GM18499 (cell line): ENCODE data around the gene PPP1R14C.
"Not testable (repeated sequence)": the region's sequence is repeated elsewhere in the genome, so short reads cannot be mapped to it uniquely, and the experiment has no call there.

Experiments used
- ATAC-seq: cut with Tn5 transposase; IDR thresholded peaks from one replicate; pipeline ENCODE4 v1.9.1; 2021; ENCODE audit warnings: moderate number of reproducible peaks; ENCODE audit not compliant: insufficient read depth, unreplicated experiment

PPP1R14C gene

DNA sequence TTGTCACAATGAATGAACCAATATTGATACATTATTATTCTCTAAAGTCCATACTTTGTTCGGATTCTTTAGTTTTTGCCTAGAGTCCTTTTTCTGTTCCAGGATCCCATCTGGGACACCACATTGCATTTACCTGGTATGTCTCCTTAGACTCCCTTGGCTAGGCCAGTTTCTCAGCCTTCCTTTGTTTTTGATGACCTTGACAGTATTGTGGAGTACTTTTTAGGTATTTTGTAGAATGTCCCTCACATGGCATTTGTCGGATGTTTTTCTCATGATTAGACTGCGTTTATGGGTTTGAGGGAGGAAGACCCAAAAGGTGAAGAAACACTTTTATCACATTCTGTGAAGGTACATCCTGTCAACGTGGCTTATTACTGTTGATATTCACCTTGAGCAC lies 16.9 kb downstream of the PPP1R14C start:
- no peak for ATAC-seq

DNA sequence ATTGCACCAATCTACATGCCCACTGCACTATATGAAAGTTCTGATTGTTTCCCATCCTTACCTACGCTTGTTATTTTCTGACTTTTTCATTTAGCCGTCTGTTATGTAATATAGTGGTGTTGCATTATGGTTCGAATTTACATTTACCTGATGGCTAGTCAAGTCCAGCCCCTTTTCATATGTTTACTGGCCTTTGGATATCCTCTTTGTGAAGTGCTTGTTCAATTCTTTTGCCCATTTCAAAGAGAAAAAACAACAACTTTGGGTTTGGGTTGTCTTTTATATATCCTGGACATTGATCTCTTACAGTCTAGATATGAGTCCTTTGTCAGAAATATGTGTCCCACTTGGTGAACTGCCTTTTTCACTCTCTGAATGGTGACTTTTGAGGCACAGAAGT lies 21.1 kb downstream of the PPP1R14C start:
- ATAC-seq, result no peak

DNA sequence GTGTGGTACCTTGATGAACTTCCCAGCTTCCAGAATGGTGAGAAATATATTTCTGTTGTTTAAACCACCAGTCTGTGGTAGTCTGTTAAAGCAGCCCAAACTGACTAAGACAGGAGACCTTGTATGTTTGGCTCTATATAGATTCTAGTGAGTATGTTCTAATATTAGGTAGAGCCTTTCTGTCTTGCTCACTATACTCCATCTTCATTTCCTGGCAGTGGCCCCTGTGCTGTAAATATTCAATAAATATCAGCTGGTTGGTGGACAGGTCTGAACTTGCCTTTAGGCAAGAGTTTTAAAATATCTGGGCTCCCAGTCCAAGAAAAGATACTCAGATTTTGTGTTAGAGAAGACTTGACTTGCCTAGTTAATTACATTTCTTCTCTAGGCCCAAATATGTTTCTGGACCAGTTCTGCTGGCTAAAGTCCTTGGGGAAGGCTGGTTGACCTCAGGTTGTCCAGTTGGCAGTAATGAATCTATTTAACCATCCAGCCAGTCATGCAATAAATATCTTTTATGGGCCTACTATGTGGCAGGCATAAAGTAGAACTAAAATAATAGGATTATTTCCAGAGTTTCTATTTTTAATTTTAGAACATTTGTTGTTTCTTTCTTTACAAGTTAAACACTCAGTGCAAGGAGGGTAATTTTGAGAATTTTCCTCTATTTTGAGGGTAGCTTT lies 22.3 kb downstream of the PPP1R14C start:
- no peak for ATAC-seq

DNA sequence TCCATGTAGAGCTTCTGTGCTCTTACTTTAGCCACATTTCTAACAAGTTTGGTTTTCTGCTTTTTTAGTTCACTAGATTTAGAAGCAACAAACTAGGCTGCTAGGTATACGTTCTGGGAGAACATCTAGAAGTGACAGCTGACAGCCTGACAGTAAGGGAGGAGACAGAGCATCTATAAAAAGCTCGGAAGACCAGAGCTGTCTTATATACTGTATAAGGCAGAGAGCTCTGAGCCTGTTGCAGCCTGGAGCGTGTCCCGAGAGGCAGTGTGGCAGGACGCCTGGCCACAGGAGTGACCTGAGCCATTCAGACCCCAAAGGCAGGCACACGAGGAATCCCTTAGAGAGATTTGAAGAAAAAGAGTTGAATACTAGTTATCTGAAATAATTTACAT lies 24.6 kb downstream of the PPP1R14C start:
- no peak for ATAC-seq

DNA sequence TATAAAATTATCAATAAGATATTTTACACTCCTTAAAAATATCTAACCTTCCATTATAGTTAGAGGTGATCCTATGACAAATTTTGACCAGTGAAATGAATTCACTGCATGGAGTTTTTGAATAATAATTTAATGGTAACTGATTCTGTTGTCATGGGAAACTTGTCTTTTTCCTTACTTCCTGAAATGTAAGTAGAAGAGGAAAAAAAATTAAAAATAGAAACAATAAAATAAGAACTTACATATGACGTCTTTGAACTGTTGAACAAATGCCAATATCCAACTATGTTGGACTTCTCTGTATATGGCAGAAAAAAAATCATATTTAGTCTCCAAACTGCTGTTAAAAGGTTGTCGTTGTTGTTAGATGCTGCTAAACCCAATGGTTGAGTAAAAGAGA lies 26.3 kb downstream of the PPP1R14C start:
- ATAC-seq, result no peak

DNA sequence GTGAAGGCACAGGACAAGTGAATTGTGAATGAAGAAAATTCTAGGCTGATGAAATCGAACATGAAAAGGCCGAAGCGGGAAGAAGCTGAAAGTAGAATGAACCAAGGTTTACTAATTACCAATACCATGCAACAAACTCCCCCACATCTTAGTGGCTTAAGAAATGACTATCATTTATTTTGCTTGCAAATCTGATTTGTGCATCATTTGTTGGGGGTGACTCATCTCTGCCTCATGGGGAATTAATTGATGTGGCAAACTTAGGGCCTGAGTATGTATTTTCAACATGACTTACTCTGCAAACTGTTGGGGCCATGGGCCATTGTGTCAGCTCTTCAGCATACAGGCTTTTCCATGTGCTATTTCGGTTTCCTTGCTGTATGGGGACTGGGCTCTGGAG lies 26.8 kb downstream of the PPP1R14C start:
- ATAC-seq, result no peak

DNA sequence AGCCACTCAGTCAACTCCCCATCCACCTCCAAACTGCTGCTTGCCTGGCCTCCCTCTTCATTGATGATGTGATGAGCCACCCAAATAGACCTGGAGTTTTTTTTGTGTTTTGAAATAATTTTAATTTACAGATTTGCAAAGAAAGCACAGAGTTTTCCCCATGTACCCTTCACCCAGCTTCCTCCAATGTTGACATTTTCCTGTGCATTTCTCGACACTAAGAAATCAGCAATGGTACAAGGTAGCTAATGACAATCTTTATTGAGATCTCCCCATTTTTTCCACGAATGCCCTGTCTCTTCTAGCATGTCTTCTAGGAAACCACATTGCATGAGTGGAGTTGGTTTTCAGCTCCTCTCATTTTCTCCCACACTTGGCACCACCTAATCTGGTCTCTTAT lies 30.1 kb downstream of the PPP1R14C start:
- no peak for ATAC-seq

DNA sequence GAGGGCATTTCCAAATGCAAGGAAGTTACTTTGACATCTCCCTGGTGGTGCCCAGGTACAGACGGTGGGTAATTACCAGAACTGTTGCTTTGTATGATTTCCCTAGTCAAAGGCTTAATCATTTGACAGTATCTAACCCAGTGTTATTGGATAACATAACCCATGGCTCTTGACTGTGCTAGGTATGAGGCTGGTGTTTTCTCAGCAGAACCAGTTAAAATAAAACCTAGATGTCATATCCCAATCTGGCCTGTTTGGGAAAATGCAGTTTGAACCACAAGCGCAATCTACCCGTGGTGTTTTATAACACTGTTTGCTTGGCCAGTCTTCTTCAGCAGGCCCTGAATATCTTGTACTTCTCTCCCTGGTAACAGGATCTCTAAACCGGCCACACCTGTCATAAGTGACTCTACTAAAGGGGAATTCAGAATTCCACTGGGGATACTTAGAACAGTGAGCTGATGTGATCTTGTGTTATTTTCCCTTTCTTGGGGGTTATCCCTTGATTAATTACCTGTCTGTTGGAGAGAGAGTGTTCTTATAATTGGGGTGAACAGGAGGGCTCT lies 32.8 kb downstream of the PPP1R14C start:
- ATAC-seq, result no peak

DNA sequence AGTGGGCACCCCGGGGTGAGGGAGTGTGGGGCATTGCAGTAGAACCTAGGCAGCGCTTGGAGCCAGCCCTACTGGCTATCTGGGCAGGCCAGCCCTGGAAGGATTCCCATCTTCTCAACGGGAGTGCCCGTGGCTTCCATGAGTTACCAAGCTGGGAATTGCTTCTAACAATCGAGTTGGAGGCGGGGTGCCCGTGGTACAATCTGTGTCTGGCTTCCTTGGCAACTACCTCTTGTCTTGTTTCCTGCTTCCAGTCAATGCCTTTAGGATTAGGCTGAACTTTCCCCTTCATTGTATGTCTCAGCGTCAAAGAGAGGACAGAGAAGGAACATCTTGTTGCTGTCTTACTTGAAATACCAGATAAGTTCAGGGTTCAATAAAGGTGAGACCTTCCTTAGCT lies 33.3 kb downstream of the PPP1R14C start:
- no peak for ATAC-seq

DNA sequence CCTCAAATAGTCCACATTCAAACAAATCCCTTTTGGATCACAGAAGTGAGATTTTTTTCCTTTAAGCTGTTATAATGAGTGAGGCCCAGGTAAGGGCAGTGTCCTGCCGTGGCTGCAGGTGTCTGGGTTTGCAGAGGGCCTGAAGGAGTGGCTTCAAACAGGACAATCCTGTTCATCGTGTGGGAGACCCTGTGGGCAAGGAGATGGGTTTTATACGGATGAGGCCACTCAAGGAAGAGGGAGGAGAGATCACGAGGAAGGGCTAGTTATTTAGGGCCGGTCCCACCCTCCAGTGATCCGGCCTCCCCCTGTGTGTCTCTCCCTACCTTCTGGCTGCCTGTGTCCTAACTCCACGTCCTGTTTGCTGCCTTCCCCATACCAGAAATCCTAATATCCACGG lies 33.8 kb downstream of the PPP1R14C start:
- ATAC-seq, result no peak

DNA sequence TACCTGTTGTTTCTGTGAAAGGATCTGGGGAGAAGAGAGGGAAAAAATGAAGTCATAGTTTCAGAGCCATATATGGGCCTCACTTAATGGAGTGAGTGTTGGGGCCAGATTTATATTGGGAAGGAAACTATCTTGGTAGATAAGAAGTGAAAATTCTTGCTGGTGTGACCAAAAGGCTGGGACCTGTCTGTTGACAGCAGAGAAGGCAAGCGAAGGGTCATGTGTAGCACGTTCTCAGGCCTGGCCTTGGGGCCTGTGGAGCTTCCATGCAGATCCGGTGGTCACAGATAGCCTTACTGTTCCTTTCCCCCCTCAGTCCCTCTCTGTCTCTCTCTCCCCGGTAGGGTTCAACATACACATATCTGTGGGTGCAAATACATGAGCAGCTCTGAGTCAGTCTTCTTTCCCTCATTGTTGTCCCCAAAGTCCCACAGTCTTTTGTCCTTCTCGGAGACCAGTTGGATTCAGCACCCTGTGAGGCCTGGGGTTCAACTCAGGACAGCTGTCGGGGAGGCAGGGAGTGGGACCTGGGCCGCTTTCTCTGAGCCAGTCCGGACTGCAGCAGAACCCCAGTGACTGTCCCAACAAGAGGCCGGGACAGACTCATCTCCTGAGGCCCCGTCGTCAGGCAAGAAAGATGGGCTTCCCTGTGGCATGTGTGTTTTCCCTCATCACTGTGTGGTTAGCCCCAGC lies 34.6 kb downstream of the PPP1R14C start:
- ATAC-seq, result no peak

DNA sequence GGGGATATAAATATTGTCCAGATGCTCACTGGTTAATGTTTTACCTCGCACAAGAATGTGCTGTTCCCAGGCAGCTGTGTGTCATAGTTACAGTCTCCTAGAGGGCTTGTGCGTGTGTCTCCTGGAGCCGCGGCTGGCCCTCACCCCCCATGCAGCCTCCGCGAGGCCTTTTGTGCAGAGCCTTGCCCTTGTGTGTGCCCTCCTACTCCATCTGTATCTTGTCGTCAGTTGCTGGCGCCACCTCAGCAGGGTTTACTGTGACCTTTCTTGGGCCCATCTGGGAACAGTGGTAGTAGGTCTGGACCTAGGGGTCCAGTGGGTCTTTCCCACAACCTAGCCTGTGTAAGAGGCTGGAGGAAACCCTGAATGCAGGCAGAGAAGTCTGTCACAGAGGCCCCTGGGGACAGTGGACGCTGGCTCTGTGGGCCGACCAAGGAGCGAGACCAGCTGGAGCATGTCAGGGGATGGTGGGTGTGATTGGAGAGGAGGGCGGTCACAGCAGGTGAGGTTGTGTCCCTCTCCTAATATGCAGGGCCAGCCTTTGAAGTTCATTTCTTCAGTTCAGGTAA lies 35.2 kb downstream of the PPP1R14C start:
- no peak for ATAC-seq

DNA sequence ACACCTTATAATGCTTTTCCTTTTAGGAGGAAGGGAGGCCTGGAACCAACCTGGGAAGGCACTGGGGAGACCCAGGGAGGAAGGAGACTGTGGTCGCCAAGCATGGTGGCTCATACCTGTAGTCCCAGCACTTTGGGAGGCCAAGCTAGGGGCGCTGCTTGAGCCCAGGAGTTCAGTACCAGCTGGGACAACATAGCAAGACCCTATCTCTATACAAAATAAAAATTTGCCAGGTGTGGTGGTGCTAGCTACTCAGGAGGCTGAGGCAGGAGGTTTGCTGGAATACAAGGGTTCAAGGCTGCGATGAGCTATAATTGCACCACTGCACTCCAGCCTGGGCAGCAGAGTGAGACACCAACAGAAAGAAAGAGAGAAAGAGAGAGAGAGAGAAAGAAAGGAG lies 36.2 kb downstream of the PPP1R14C start:
- no peak for ATAC-seq

DNA sequence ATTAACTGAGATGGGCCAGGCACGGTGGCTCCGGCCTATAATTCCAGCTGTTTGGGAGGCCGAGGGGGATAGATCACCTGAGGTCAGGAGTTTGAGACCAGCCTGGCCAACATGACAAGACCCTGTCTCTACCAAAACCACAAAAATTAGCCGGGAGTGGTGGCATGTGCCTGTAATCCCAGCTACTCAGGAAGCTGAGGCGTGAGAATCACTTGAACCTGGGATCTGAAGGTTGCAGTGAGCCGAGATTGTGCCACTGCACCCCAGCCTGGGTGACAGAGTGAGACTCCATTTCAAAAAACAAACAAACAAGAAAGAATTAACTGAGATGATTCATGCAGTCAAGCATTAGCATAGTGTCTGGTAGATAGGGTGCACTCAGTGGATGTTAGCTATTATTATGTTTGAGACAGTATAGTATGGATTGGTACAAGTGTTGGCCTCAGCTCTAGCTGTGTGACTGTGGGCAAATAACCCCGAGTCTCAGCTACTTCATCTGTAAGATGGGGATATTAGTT lies 37.1 kb downstream of the PPP1R14C start:
- ATAC-seq, result not testable (repeated sequence)

DNA sequence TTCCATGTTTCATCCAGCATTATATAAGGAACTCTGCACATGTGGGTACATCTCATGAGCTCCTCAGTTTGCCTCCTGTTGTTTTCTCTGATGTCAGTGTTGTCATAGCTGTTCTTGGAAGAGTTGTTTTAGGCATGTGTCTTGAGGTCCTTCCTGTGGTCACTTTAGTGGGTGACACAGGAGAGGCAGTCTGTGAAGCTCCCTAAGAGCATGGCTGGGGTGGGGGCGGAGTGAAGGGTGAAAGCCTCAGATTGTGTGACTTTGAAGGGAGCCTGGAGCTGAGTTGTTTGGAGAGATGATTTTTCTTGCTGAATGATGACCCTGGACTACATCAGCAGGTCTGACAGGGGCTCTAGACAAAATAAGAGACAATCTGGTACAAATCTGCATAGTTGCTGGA lies 37.7 kb downstream of the PPP1R14C start:
- no peak for ATAC-seq

DNA sequence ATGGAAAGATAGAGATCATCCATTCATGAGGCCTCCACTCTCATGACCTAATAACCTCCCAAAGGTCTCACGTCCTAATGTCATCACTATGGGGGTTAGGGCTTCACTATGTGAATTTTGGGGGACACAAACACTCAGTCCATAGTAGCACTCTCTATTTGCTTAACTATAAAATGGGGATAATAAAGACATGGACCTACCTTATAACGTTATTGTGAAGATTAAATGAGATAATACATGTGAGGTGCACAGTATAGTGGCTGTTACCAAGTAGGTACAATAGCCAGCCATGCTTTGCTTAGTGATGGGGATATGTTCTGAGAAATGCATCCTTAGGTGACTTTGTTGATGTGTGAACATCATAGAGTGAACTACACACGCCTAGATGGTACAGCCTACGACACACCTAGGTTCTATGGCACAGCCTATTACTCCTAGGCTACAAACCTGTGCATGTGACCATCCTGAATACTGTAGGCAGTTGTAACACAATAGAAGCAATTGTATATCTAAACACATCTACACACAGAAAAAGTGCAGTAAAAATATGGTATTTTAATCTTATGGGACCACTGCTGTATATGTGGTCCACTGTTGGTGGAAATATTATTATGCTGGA lies 39.7 kb downstream of the PPP1R14C start:
- ATAC-seq, result no peak

DNA sequence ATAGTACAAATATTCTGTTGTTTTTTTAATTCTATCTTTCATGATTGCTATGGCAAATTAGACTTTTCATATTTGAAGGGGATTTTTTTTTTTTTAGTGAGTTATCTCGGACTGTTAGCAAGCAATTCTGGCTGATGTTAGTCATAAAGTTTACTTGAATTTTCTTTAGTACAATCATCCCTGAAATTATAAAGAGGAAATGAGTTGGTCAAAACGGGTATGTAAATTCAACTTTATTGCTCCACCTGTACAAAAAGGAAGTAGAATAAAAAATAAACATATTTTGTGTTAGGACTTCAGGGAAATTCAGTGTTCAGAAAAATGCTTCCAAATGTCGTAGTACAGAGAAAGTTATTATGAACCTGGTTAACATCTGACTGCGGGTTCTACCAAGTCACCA lies 40.3 kb downstream of the PPP1R14C start:
- ATAC-seq, result no peak

DNA sequence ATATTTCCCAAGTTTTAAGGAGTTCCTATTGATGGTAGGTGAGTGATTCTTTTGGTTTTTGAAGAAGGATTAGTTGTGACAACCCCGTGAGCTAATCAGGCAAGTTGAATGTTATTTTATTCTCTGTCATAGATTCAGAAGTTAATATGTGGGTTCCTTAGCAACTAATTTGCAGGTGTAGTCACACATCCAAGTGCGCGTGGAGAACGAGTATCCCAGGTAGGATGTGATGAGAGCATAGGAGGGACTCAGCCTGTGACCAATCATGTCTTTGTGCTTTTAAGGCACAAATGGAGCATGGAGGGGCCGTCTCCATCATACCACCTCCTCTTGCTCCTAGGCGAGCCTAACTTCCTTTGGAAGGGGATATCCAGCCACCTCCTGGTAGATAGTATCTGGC lies 41.1 kb downstream of the PPP1R14C start:
- ATAC-seq, result no peak

DNA sequence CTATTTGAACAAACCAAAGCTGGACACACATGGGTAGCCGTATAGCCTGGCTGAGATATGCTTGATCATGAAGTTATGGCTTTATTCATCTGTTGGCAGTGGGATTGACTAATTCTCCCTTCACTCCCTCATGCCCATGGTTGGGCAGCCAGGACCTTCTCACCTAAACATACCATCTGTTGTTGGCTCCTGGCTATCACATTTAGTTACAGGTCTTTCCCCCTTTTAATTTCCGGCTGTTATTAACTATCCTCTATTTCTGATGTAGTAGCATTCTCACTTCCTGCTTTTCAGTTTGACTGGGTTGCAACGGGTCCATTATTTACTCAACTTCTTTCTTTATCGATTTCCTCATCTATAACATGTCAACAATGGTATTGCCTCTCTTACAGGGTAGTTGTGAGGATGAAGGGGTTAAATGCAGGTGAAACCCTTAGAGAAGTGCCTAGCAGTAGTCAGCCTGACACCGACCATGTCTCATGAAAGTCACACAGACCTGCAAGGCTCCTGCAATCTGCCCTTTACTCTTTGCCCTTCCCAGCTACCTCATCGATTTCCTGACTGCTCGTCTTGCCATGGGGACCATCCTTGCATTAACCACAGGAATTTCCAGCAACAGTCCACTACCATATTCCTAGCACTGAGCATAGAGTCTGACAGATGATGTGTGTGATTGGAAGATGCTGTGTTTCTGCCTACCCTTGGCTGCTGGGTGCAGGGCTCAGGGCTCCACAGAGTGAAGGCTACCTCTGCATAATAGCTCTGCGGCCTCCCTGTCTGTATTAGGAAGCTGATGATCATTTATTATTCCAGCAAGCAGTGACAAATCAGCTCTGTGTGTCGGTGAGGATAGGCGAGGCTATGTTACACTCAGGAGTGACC lies 42.2 kb downstream of the PPP1R14C start:
- ATAC-seq, result no peak

DNA sequence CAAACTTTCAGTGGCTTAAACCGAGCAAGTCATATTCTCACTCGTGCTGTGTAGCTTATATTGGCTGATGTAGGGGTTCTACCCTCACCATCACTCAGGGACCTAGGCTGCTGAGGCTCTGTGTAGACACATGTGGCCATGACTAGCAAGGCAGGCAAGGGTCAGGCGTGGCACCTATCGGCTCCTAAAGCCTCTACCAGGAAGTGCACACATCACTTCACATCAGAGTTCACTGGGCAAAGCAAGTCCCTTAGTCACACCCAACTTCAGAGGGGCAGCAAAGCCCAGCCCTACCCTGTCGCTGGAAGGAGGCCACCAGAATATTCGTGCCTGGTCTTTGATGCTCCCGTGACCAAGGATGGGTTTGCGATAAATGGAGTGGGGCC lies 42.9 kb downstream of the PPP1R14C start:
- no peak for ATAC-seq
